Activated T-cell treated with anti-CD3 and anti-CD28 coated beads, Interleukin-2, amount 50 U/mL, for 4 hours (primary cell): ENCODE results near the gene NUTF2. TPM values are rescaled to one million over a fixed set of nuclear protein-coding genes. Genes with fewer than 3 reads are reported as not detected.

Source experiments
- ATAC-seq, 2 donors: fragments of 200-7000 bp; cut with Tn5 transposase; one replicate each; pipeline ENCODE4 v1.10.0; 2021
- DNase-seq: peaks from one replicate; pipeline ENCODE4 v3.0.0-alpha.2; 2020
- H3K27me3 Mint-ChIP-seq: one replicate; pipeline ENCODE4 v1.8.0; 2021; ENCODE audit warnings: low read depth, mixed read lengths
- H3K36me3 Mint-ChIP-seq: one replicate; pipeline ENCODE4 v1.8.0; 2022; ENCODE audit warnings: mixed read lengths; ENCODE audit not compliant: insufficient read depth
- H3K4me1 Mint-ChIP-seq: one replicate; pipeline ENCODE4 v1.8.0; 2021; ENCODE audit warnings: low read depth, mixed read lengths
- H3K4me3 Mint-ChIP-seq: one replicate; pipeline ENCODE4 v1.8.0; 2021; ENCODE audit warnings: mild to moderate bottlenecking, moderate library complexity, mixed read lengths
- H3K9me3 Mint-ChIP-seq: one replicate; pipeline ENCODE4 v1.8.0; 2021; ENCODE audit warnings: mixed read lengths
- total RNA-seq, 3 donors: library from RNA; stranded (reverse); gene quantifications; one replicate each; pipeline ENCODE4 v1.2.1, GENCODE V29; 2021

NUTF2 gene
- total RNA-seq, 3 donors from 2014 or later = 170 to 182 (median 182) TPM

- Mint-ChIP-seq H3K27me3 (no peaks in the 10 kb centered on the region), H3K9me3 (no peaks in the 10 kb centered on the region), H3K36me3 (peaks cover 33% of the 10 kb centered on the region), H3K4me1 (peaks cover 7% of the 10 kb centered on the region), H3K4me3 (no peak overlapping the region)
- ATAC-seq = no peak
- no peak for DNase-seq
Measured at GRCh38 chr16:67880584-67880983, 33.9 kb downstream of the NUTF2 start.

- Mint-ChIP-seq H3K4me3 (no peak overlapping the region), H3K4me1 (no peaks in the 10 kb centered on the region), H3K9me3 (no peaks in the 10 kb centered on the region), H3K36me3 (peaks cover 34% of the 10 kb centered on the region), H3K27me3 (no peaks in the 10 kb centered on the region)
- ATAC-seq = no peak
- no peak for DNase-seq
Measured at GRCh38 chr16:67881621-67882161, 35.0 kb downstream of the NUTF2 start.

- Mint-ChIP-seq H3K4me3 (no peak overlapping the region), H3K36me3 (peaks cover 32% of the 10 kb centered on the region), H3K27me3 (no peaks in the 10 kb centered on the region), H3K4me1 (no peaks in the 10 kb centered on the region), H3K9me3 (no peaks in the 10 kb centered on the region)
- ATAC-seq = no peak
- DNase-seq = no peak
Measured at GRCh38 chr16:67882374-67883145, 35.8 kb downstream of the NUTF2 start.

- H3K27me3 Mint-ChIP-seq = no peaks in the 10 kb centered on the region
- ATAC-seq (peak; percentile 15 to 21), DNase-seq (no peak)
- no peak overlapping the region for H3K4me3 Mint-ChIP-seq
- peaks cover 26% of the 10 kb centered on the region for H3K36me3 Mint-ChIP-seq
- no peaks in the 10 kb centered on the region for H3K4me1 Mint-ChIP-seq
- H3K9me3 Mint-ChIP-seq = no peaks in the 10 kb centered on the region
Measured at GRCh38 chr16:67883146-67883871, 36.6 kb downstream of the NUTF2 start.

- H3K9me3 Mint-ChIP-seq = no peaks in the 10 kb centered on the region
- DNase-seq (peak; percentile 74), ATAC-seq (peak; percentile 82 to 88)
- H3K27me3 Mint-ChIP-seq = no peaks in the 10 kb centered on the region
- no peaks in the 10 kb centered on the region for H3K4me1 Mint-ChIP-seq
- H3K4me3 Mint-ChIP-seq = no peak overlapping the region
- peaks cover 26% of the 10 kb centered on the region for H3K36me3 Mint-ChIP-seq
Measured at GRCh38 chr16:67883872-67884261, 37.1 kb downstream of the NUTF2 start.

- Mint-ChIP-seq H3K4me3 (no peak within 1 kb of the TSS), H3K36me3 (peaks cover 20% of the 10 kb centered on the region), H3K27me3 (no peaks in the 10 kb centered on the region), H3K4me1 (no peaks in the 10 kb centered on the region), H3K9me3 (no peaks in the 10 kb centered on the region)
- no peak for DNase-seq
- ATAC-seq = no peak
Measured at GRCh38 chr16:67884684-67885083, 38.0 kb downstream of the NUTF2 start, which contains the start of gene NRN1L. TSS of gene NRN1L (plus strand) at chr16:67884885. CDS start at chr16:67884904, 19 bp downstream.

GRCh38 chr16:67885545-67885944 lies 38.8 kb downstream of the NUTF2 start:
- ATAC-seq (no peak), DNase-seq (no peak)
- peaks cover 16% of the 10 kb centered on the region for H3K36me3 Mint-ChIP-seq
- no peaks in the 10 kb centered on the region for H3K9me3 Mint-ChIP-seq
- no peaks in the 10 kb centered on the region for H3K4me1 Mint-ChIP-seq
- H3K4me3 Mint-ChIP-seq = no peak overlapping the region
- no peaks in the 10 kb centered on the region for H3K27me3 Mint-ChIP-seq

- DNase-seq = no peak
- Mint-ChIP-seq H3K9me3 (no peaks in the 10 kb centered on the region), H3K4me3 (no peak overlapping the region), H3K27me3 (no peaks in the 10 kb centered on the region), H3K4me1 (no peaks in the 10 kb centered on the region), H3K36me3 (peaks cover 16% of the 10 kb centered on the region)
- ATAC-seq = no peak
Measured at GRCh38 chr16:67885976-67886375, 39.2 kb downstream of the NUTF2 start.

- Mint-ChIP-seq H3K4me1 (no peaks in the 10 kb centered on the region), H3K9me3 (no peaks in the 10 kb centered on the region), H3K4me3 (no peak overlapping the region), H3K27me3 (no peaks in the 10 kb centered on the region), H3K36me3 (peaks cover 16% of the 10 kb centered on the region)
- ATAC-seq (no peak), DNase-seq (no peak)
Measured at GRCh38 chr16:67886387-67886786, 39.7 kb downstream of the NUTF2 start.

- H3K36me3 Mint-ChIP-seq = peaks cover 10% of the 10 kb centered on the region
- no peaks in the 10 kb centered on the region for H3K27me3 Mint-ChIP-seq
- H3K4me3 Mint-ChIP-seq = no peak overlapping the region
- peaks cover 7% of the 10 kb centered on the region for H3K4me1 Mint-ChIP-seq
- DNase-seq (no peak), ATAC-seq (no peak)
- no peaks in the 10 kb centered on the region for H3K9me3 Mint-ChIP-seq
Measured at GRCh38 chr16:67888331-67888730, 41.6 kb downstream of the NUTF2 start.

GRCh38 chr16:67892375-67892774 lies 45.6 kb downstream of the NUTF2 start:
- H3K4me1 Mint-ChIP-seq = peaks cover 34% of the 10 kb centered on the region
- DNase-seq = no peak
- H3K4me3 Mint-ChIP-seq = peak overlapping the region; percentile 83
- ATAC-seq = no peak
- H3K27me3 Mint-ChIP-seq = no peaks in the 10 kb centered on the region
- H3K36me3 Mint-ChIP-seq = no peaks in the 10 kb centered on the region
- no peaks in the 10 kb centered on the region for H3K9me3 Mint-ChIP-seq

GRCh38 chr16:67892899-67893742 lies 46.4 kb downstream of the NUTF2 start, which contains the start of gene PSKH1:
TSS of gene PSKH1 (plus strand) at chr16:67893254. CDS start at chr16:67908750, 15,496 bp downstream.
- Mint-ChIP-seq H3K4me3 (peak within 1 kb of the TSS; percentile 97), H3K4me1 (peaks cover 36% of the 10 kb centered on the region), H3K36me3 (no peaks in the 10 kb centered on the region), H3K27me3 (no peaks in the 10 kb centered on the region), H3K9me3 (no peaks in the 10 kb centered on the region)
- ATAC-seq (peak; percentile 98), DNase-seq (peak; percentile 89)

GRCh38 chr16:67893743-67894399 lies 47.1 kb downstream of the NUTF2 start:
- Mint-ChIP-seq H3K9me3 (no peaks in the 10 kb centered on the region), H3K36me3 (no peaks in the 10 kb centered on the region), H3K4me1 (peaks cover 38% of the 10 kb centered on the region), H3K4me3 (peak overlapping the region; percentile 97), H3K27me3 (no peaks in the 10 kb centered on the region)
- no peak for DNase-seq
- ATAC-seq = no peak
